ENCODE data around the gene NUP210L.

The NUP210L gene

DNA sequence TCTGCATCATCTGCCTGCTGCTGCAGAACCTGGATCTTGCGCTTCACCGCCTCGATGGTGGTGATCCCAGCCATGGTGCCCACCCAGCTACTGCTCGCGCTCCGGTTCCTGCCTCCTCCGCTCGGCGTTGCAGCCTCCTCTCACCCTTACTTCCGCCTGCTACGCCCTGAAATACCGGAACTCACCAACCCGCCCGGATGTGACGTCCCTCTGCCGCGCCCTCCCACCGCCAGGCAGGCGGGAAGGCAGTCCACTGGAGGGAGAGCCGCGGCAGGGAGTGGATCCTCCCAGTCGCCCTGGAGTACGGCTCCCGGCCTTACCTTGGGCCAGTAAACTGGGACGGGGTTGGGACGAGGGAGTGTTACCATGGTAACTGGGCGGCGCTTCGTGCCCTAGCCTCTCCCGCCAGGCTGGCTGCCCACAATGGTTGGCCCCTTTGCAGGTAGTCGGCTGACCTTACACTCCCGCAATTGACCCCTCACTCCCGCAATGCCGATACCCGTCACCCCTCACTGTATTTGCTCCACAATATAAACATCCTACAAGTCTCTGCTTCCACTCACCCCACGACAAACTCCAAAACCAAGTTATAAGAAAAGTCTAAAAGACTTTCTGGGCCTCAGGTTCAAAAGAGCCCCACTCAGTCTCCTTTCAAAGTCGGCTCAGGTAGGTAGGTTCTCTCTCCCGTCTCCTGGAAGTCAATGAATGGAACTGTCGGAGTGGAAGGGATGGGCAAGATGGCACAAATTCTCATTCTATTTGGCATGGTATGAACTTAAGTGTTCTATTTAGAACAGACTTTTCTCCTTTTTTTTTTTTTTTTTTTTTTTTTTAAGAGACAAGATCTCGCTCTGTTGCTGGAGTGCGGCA, 28.4 kb upstream of the NUP210L start:
- DNase-seq (ENCODE audit: low read depth in 1 of 2, low spot score in 1 of 2) = peak; percentile 97 to 98
- Histone ChIP-seq H3K4me3 (replicated peaks; ENCODE audit: insufficient read depth, low read length) (peak overlapping the region; percentile 90), H3K27ac (replicated peaks) (peak overlapping the region; percentile 95), H3K27me3 (ENCODE audit: insufficient read depth, poor library complexity, severe bottlenecking) (no peaks in the 10 kb centered on the region)
- TF ChIP-seq, protein P1, sequence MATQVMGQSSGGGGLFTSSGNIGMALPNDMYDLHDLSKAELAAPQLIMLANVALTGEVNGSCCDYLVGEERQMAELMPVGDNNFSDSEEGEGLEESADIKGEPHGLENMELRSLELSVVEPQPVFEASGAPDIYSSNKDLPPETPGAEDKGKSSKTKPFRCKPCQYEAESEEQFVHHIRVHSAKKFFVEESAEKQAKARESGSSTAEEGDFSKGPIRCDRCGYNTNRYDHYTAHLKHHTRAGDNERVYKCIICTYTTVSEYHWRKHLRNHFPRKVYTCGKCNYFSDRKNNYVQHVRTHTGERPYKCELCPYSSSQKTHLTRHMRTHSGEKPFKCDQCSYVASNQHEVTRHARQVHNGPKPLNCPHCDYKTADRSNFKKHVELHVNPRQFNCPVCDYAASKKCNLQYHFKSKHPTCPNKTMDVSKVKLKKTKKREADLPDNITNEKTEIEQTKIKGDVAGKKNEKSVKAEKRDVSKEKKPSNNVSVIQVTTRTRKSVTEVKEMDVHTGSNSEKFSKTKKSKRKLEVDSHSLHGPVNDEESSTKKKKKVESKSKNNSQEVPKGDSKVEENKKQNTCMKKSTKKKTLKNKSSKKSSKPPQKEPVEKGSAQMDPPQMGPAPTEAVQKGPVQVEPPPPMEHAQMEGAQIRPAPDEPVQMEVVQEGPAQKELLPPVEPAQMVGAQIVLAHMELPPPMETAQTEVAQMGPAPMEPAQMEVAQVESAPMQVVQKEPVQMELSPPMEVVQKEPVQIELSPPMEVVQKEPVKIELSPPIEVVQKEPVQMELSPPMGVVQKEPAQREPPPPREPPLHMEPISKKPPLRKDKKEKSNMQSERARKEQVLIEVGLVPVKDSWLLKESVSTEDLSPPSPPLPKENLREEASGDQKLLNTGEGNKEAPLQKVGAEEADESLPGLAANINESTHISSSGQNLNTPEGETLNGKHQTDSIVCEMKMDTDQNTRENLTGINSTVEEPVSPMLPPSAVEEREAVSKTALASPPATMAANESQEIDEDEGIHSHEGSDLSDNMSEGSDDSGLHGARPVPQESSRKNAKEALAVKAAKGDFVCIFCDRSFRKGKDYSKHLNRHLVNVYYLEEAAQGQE (IDR thresholded peaks at IDR 0.05; ENCODE audit: insufficient replicate concordance, low read depth) = peak; percentile 64
- TF ChIP-seq GABPA (IDR thresholded peaks at IDR 0.05; ENCODE audit: low read depth) = peak; percentile 94
- TF ChIP-seq, protein P2, sequence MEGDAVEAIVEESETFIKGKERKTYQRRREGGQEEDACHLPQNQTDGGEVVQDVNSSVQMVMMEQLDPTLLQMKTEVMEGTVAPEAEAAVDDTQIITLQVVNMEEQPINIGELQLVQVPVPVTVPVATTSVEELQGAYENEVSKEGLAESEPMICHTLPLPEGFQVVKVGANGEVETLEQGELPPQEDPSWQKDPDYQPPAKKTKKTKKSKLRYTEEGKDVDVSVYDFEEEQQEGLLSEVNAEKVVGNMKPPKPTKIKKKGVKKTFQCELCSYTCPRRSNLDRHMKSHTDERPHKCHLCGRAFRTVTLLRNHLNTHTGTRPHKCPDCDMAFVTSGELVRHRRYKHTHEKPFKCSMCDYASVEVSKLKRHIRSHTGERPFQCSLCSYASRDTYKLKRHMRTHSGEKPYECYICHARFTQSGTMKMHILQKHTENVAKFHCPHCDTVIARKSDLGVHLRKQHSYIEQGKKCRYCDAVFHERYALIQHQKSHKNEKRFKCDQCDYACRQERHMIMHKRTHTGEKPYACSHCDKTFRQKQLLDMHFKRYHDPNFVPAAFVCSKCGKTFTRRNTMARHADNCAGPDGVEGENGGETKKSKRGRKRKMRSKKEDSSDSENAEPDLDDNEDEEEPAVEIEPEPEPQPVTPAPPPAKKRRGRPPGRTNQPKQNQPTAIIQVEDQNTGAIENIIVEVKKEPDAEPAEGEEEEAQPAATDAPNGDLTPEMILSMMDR (IDR thresholded peaks at IDR 0.05; ENCODE audit: insufficient read depth, low read length) = no peak
- TF ChIP-seq SPI1 (IDR thresholded peaks at IDR 0.05; ENCODE audit: borderline replicate concordance, low read depth) = peak; percentile 60; the same call in 1 of the 2 replicates
- TF ChIP-seq POLR2AphosphoS5 (IDR thresholded peaks at IDR 0.05; ENCODE audit: low read depth) = peak; percentile 98

DNA sequence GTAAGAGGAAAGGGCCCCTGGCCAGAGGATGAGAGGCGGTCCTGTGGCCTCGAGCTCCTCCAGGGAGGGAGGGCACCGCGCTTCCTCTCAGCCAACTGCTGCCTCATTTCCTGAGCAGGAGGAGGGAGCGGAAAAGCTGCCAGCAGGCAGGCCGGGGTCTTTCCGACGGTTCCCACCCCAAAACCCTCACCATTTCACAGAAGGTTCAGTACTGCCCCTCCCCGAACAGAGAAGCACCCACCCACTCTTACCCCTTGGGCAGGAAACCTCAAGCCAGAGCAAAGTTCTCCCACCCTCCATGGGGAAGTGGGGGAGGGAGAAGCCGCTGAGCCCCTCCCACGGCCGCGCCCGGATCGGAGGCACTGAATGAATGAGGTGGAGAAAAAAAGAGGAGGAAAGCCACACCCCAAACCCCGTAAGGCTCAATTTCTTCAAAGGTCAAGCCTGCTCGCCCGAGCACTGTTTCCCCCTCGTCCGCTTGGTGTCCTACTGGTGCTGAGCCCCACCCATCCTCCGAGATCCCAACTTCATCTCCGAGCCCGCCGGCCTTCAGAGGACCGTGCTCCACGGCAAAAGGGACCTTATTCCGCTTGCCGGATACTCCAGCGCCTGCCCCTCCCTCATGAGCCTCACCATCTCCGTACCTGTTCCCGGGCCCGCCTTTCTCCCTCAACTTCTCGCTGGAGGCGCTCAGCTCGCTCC, 27.6 kb upstream of the NUP210L start:
- peak overlapping the region; percentile 95 for H3K27ac ChIP-seq (replicated peaks)
- DNase-seq (ENCODE audit: low read depth in 1 of 2, low spot score in 1 of 2) = peak; percentile 86 to 98
- H3K4me3 ChIP-seq (replicated peaks; ENCODE audit: insufficient read depth, low read length) = peak overlapping the region; percentile 90

DNA sequence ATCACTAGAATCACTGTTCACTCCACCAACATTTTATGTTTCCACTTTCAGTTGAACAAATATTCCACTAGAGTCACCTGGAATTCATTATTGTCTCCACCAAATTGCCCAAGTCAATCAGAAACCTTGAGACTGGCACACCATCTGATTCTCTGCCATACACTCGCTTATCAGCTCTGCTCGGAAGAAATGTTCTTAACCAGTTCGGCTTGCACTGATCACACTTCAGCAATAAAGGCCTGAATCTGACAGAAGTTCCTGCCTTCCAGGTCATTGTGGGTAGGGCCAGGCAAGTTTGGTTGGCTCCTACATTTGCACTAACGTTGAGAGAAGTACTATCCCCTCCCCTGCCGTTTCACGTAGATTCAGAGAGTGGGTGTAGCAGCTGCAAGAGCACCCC, 27.1 kb upstream of the NUP210L start:
- H3K27ac ChIP-seq (replicated peaks) = peak overlapping the region; percentile 95

More for the DNA sequence above, 27.6 kb upstream of the NUP210L start:
- H3K27me3 ChIP-seq (ENCODE audit: insufficient read depth, poor library complexity, severe bottlenecking) = no peaks in the 10 kb centered on the region
- no peak for TF ChIP-seq GABPA (IDR thresholded peaks at IDR 0.05; ENCODE audit: low read depth)
- TF ChIP-seq POLR2AphosphoS5 (IDR thresholded peaks at IDR 0.05; ENCODE audit: low read depth) = peak; percentile 88
- TF ChIP-seq, protein P2 (IDR thresholded peaks at IDR 0.05; ENCODE audit: insufficient read depth, low read length) = no peak
- peak; percentile 81; the same call in 1 of the 2 replicates for TF ChIP-seq SPI1 (IDR thresholded peaks at IDR 0.05; ENCODE audit: borderline replicate concordance, low read depth)

More for the DNA sequence above, 27.1 kb upstream of the NUP210L start:
- no peak for DNase-seq (ENCODE audit: low read depth in 1 of 2, low spot score in 1 of 2)
- Histone ChIP-seq H3K4me3 (replicated peaks; ENCODE audit: insufficient read depth, low read length) (peak overlapping the region; percentile 90), H3K27me3 (ENCODE audit: insufficient read depth, poor library complexity, severe bottlenecking) (no peaks in the 10 kb centered on the region)
- no peak for TF ChIP-seq SPI1 (IDR thresholded peaks at IDR 0.05; ENCODE audit: borderline replicate concordance, low read depth)
- TF ChIP-seq POLR2AphosphoS5 (IDR thresholded peaks at IDR 0.05; ENCODE audit: low read depth) = no peak
- TF ChIP-seq, protein P2 (IDR thresholded peaks at IDR 0.05; ENCODE audit: insufficient read depth, low read length) = no peak
- TF ChIP-seq, protein P1 (IDR thresholded peaks at IDR 0.05; ENCODE audit: insufficient replicate concordance, low read depth) = no peak
- no peak for TF ChIP-seq GABPA (IDR thresholded peaks at IDR 0.05; ENCODE audit: low read depth)
